Thyroid gland (tissue), 4 donors: ENCODE results near the gene DPYD.

Experiments used
- CTCF ChIP-seq, 6 experiments: fragments of 200-600 bp in 3 of 6; fragments of 450-650 bp in 3 of 6; sonication (generic) in 3 of 6; IDR thresholded peaks; one replicate each; pipeline ENCODE4 v1.5.1; 2016 to 2019; ENCODE audit warnings: antibody characterized with exemption in 6 of 6, mild to moderate bottlenecking in 2 of 6, inconsistent platforms in 1 of 6, moderate library complexity in 1 of 6
- POLR2A ChIP-seq, 2 donors: fragments of 450-650 bp; IDR thresholded peaks; one replicate each; pipeline ENCODE4 v1.6.1; 2017; ENCODE audit warnings: antibody characterized with exemption in 2 of 2, mild to moderate bottlenecking in 2 of 2, moderate library complexity in 1 of 2

GRCh38 chr1:97331165-97331564, 589.7 kb downstream of the DPYD start:
- no peak for TF ChIP-seq CTCF (IDR thresholded peaks at IDR 0.05)
- TF ChIP-seq POLR2A (IDR thresholded peaks at IDR 0.05), result no peak
